GM18498 (cell line): Measurements from ENCODE around the gene IRF2BP2.

Source experiments
- ATAC-seq: cut with Tn5 transposase; IDR thresholded peaks from one replicate; pipeline ENCODE4 v1.9.1; 2021; ENCODE audit warnings: mild to moderate bottlenecking, moderate library complexity; ENCODE audit not compliant: unreplicated experiment

The IRF2BP2 gene

GRCh38 chr1:234610061-234610665 lies at the start of gene IRF2BP2:
Gene IRF2BP2 (minus strand): TSS chr1:234610178. CDS start chr1:234609494, 684 bp downstream.
- peak; percentile 26 for ATAC-seq

GRCh38 chr1:234659538-234659937 lies 49.6 kb upstream of the IRF2BP2 start:
- no peak for ATAC-seq

GRCh38 chr1:234658138-234658537 lies 48.2 kb upstream of the IRF2BP2 start:
- no peak for ATAC-seq

- ATAC-seq = no peak
Measured at GRCh38 chr1:234656944-234657654, 47.1 kb upstream of the IRF2BP2 start.

- no peak for ATAC-seq
Measured at GRCh38 chr1:234656070-234656895, 46.3 kb upstream of the IRF2BP2 start.

GRCh38 chr1:234655328-234656069 lies 45.5 kb upstream of the IRF2BP2 start:
- no peak for ATAC-seq

GRCh38 chr1:234654002-234654733 lies 44.2 kb upstream of the IRF2BP2 start:
- ATAC-seq = no peak

- ATAC-seq = no peak
Measured at GRCh38 chr1:234649432-234650081, 39.6 kb upstream of the IRF2BP2 start.

GRCh38 chr1:234647758-234648157 lies 37.8 kb upstream of the IRF2BP2 start:
- ATAC-seq = no peak

- no peak for ATAC-seq
Measured at GRCh38 chr1:234647245-234647644, 37.3 kb upstream of the IRF2BP2 start.

GRCh38 chr1:234645964-234646363 lies 36.0 kb upstream of the IRF2BP2 start:
- ATAC-seq = no peak

- ATAC-seq = no peak
Measured at GRCh38 chr1:234645474-234645953, 35.5 kb upstream of the IRF2BP2 start.

- ATAC-seq = no peak
Measured at GRCh38 chr1:234644928-234645327, 35.0 kb upstream of the IRF2BP2 start.

- ATAC-seq = no peak
Measured at GRCh38 chr1:234643850-234644134, 33.8 kb upstream of the IRF2BP2 start.

GRCh38 chr1:234643111-234643849 lies 33.3 kb upstream of the IRF2BP2 start:
- no peak for ATAC-seq

- ATAC-seq = no peak
Measured at GRCh38 chr1:234642428-234642827, 32.5 kb upstream of the IRF2BP2 start.

- ATAC-seq = no peak
Measured at GRCh38 chr1:234639961-234640360, 30.0 kb upstream of the IRF2BP2 start.

GRCh38 chr1:234638832-234639799 lies 29.1 kb upstream of the IRF2BP2 start:
- no peak for ATAC-seq
